ENCODE data around the gene CCL11. TPM values are rescaled to one million over a fixed set of nuclear protein-coding genes. Genes with fewer than 3 reads are reported as not detected.
"Not testable (repeated sequence)": the region's sequence is repeated elsewhere in the genome, so short reads cannot be mapped to it uniquely, and the experiment has no call there.

CCL11 gene
- total RNA-seq, 1 donor from 2014 or later, result not detected

DNA sequence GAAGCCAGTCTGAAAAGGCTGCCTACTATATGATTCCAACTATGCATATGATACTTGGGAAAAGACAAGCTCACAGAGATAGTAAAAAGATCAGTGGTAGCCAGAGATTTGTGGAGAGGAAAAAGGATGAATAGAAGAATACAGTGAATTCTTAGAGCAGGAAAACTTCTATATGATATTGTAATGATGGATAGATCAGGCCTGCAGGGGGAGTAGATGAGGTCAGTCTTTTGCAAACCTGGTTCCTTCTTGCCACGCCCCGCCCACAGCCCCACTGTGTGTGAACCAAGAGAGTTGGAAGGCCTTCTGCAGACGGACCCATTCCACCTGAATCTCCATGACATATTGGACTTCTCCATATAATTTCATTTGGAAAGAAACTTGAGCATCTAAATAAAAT, 32.9 kb downstream of the CCL11 start:
- Mint-ChIP-seq H3K4me3 (no peak overlapping the region), H3K4me1 (ENCODE audit: unreplicated experiment) (no peaks in the 10 kb centered on the region), H3K27me3 (peaks cover 9% of the 10 kb centered on the region), H3K9me3 (no peaks in the 10 kb centered on the region), H3K27ac (no peak overlapping the region), H3K36me3 (no peaks in the 10 kb centered on the region)
- TF ChIP-seq, protein P1, sequence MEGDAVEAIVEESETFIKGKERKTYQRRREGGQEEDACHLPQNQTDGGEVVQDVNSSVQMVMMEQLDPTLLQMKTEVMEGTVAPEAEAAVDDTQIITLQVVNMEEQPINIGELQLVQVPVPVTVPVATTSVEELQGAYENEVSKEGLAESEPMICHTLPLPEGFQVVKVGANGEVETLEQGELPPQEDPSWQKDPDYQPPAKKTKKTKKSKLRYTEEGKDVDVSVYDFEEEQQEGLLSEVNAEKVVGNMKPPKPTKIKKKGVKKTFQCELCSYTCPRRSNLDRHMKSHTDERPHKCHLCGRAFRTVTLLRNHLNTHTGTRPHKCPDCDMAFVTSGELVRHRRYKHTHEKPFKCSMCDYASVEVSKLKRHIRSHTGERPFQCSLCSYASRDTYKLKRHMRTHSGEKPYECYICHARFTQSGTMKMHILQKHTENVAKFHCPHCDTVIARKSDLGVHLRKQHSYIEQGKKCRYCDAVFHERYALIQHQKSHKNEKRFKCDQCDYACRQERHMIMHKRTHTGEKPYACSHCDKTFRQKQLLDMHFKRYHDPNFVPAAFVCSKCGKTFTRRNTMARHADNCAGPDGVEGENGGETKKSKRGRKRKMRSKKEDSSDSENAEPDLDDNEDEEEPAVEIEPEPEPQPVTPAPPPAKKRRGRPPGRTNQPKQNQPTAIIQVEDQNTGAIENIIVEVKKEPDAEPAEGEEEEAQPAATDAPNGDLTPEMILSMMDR (conservative IDR thresholded peaks at IDR 0.05), result no peak
- no peak for DNase-seq (ENCODE audit: extremely low spot score, unreplicated experiment)

- no peaks in the 10 kb centered on the region for H3K4me1 Mint-ChIP-seq (ENCODE audit: unreplicated experiment)
- DNase-seq (ENCODE audit: extremely low spot score, unreplicated experiment), result no peak
- TF ChIP-seq, protein P1 (conservative IDR thresholded peaks at IDR 0.05), result no peak
- H3K9me3 Mint-ChIP-seq, result no peaks in the 10 kb centered on the region
- no peaks in the 10 kb centered on the region for H3K36me3 Mint-ChIP-seq
- no peak within 1 kb of the TSS for H3K4me3 Mint-ChIP-seq
- H3K27ac Mint-ChIP-seq, result no peak within 1 kb of the TSS
- H3K27me3 Mint-ChIP-seq, result peaks cover 6% of the 10 kb centered on the region
These were observed 33.5 kb downstream of the CCL11 start, which contains the start of gene CCL8 for GRCh38 chr17:34319039-34319483. TSS of gene CCL8 (plus strand) at chr17:34319435. CDS start at chr17:34319502, 67 bp downstream.

DNA sequence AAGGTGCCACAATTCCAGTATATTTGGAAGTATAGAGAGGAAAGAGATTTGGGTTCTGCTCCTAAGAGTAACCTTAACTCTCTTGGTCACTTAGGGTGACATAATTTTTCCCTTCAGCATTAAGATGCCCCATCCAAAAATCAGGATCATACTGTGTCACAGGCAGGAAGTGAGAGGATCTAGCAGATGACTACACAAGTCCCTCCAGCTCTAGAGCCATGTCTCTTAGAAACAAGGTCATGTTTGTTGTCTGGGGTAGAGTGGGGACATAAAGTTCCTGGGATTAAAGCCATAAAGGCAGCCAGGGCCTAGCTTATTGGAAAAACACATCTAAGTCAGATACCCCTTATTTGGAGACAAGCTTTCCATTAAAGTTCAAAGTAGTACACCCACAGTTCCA, 36.4 kb downstream of the CCL11 start:
- H3K36me3 Mint-ChIP-seq, result no peaks in the 10 kb centered on the region
- H3K4me3 Mint-ChIP-seq, result no peak overlapping the region
- no peaks in the 10 kb centered on the region for H3K9me3 Mint-ChIP-seq
- TF ChIP-seq, protein P1 (conservative IDR thresholded peaks at IDR 0.05), result no peak
- H3K27me3 Mint-ChIP-seq, result peaks cover 3% of the 10 kb centered on the region
- H3K27ac Mint-ChIP-seq, result no peak overlapping the region
- no peak for DNase-seq (ENCODE audit: extremely low spot score, unreplicated experiment)
- no peaks in the 10 kb centered on the region for H3K4me1 Mint-ChIP-seq (ENCODE audit: unreplicated experiment)

GRCh38 chr17:34327580-34327979, 42.0 kb downstream of the CCL11 start:
- not testable (repeated sequence) for H3K4me1 Mint-ChIP-seq (ENCODE audit: unreplicated experiment); H3K27me3 Mint-ChIP-seq; H3K27ac Mint-ChIP-seq; DNase-seq (ENCODE audit: extremely low spot score, unreplicated experiment); H3K36me3 Mint-ChIP-seq; H3K4me3 Mint-ChIP-seq; H3K9me3 Mint-ChIP-seq

GRCh38 chr17:34337701-34338100, 52.2 kb downstream of the CCL11 start:
- Mint-ChIP-seq H3K27me3 (peaks cover 15% of the 10 kb centered on the region), H3K9me3 (no peaks in the 10 kb centered on the region), H3K27ac (no peak overlapping the region), H3K36me3 (no peaks in the 10 kb centered on the region), H3K4me1 (ENCODE audit: unreplicated experiment) (no peaks in the 10 kb centered on the region), H3K4me3 (no peak overlapping the region)
- TF ChIP-seq, protein P1 (conservative IDR thresholded peaks at IDR 0.05), result no peak
- DNase-seq (ENCODE audit: extremely low spot score, unreplicated experiment), result no peak

Other genes starting within 250 kb of the CCL11 start
- gene CCL2, start 30.5 kb upstream of the CCL11 start, total RNA-seq (ENCODE audit: low replicate concordance), result 3.4 and 20.0 TPM in 2 replicates
- not detected in 2 replicates for gene CCL7, start 15.5 kb upstream of the CCL11 start, total RNA-seq (ENCODE audit: low replicate concordance)
- gene CCL8, start 33.7 kb downstream of the CCL11 start, total RNA-seq (ENCODE audit: low replicate concordance), result not detected in 2 replicates
- gene CCL13, start 70.7 kb downstream of the CCL11 start, total RNA-seq (ENCODE audit: low replicate concordance), result not detected in 2 replicates
- not detected in 2 replicates for gene CCL1, start 77.5 kb downstream of the CCL11 start, total RNA-seq (ENCODE audit: low replicate concordance)

All from type B pancreatic cell (in vitro differentiated cells).